GM21825 (cell line): ENCODE measurements around the gene GAGE13.
"Not testable (repeated sequence)": the region's sequence is repeated elsewhere in the genome, so short reads cannot be mapped to it uniquely, and the experiment has no call there.

Experiments
- ATAC-seq: cut with Tn5 transposase; IDR thresholded peaks from one replicate; pipeline ENCODE4 v1.9.1; 2021; ENCODE audit warnings: mild to moderate bottlenecking, moderate library complexity; ENCODE audit not compliant: unreplicated experiment

GAGE13 gene

DNA sequence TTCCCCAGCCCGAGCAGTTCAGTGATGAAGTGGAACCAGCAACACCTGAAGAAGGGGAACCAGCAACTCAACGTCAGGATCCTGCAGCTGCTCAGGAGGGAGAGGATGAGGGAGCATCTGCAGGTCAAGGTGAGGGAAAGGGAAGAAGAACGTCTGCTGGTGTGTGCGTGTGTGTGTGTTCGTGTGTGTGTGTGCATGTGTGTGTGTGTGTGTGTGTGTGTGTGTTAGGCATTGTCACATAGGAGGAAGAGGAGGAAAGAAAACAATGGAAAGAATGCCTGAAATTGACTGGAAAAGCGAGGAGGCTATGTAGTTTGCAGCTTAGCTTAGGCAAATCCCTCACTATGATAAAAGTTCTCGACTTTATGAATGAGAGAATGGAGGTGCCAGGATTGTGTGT, 7.6 kb upstream of the GAGE13 start:
- ATAC-seq, result not testable (repeated sequence)

DNA sequence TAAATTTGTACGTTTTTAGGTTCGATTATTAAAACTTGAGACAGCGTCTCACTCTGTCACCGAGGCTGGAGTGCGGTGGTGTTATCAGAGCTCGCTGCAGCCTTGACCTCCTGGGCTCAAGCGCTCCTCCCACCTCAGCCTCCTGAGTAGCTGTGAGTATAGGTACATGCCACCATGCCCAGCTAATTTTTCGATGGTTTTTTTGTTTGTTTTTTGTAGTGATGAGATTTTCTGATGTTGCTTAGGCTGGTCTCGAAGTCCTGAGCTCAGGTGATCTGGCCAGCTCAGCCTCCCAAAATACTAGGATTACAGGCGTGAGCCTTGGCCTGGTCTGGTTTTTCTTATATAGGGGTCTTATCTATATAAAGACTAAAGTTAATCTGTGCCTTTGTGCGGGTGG, 961 bp upstream of the GAGE13 start:
- not testable (repeated sequence) for ATAC-seq

DNA sequence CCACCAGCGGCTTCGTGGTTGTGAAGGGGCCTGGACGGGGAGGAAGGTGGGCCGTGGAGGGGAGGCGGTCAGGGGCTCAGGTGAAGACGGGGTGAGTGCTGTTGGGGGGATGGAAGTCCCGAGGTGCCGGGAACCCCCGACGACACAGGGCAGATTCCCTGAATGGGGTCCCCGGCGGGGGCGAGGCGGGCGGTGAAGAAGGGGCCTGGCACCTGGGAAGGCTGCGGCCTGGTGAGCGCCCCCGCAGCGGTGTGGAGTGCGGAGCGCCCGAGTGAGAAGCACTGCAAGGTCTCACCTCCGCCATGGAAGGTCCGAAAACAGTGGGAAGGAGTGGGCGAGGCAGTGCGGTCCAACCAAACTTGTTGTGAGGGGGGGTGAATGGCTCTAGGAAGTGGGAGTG, 459 bp downstream of the GAGE13 start:
- ATAC-seq, result not testable (repeated sequence)

DNA sequence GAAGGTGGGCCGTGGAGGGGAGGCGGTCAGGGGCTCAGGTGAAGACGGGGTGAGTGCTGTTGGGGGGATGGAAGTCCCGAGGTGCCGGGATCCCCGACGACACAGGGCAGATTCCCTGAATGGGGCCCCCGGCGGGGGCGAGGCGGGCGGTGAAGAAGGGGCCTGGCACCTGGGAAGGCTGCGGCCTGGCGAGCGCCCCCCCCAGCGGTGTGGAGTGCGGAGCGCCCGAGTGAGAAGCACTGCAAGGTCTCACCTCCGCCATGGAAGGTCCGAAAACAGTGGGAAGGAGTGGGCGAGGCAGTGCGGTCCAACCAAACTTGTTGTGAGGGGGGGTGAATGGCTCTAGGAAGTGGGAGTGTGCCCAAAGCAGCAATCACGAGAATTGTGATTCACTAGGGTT, 10.1 kb downstream of the GAGE13 start:
- not testable (repeated sequence) for ATAC-seq

DNA sequence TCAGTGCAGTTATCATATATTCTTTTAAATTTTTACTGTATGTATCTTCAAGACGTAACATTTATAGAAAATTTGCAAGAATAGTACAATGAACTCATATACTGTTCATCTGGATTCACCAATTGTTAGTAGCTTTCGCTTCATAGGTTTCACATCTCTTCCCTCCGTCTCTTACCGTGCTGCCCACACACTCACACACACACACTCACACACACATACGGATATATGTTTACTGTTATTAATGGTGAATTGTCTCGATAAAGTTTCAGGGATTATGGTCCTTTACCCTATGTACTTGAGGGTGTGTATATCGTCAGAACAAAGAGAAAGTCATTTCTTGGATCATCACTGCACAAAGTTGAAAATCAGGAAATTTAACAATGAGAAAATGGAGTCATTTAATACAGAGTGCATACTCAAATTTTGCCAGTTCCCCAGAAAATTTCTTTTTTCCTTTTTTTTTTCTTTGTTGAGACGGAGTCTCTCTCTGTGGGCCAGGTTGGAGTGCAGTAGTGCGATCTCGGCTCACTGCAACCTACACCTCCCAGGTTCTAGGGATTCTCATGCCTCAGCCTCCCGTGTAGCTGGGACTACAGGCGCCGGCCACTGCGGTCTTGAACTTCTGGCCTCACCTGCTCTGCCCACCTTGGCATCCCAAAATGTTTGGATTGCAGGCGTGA, 13.3 kb downstream of the GAGE13 start:
- ATAC-seq, result not testable (repeated sequence)

DNA sequence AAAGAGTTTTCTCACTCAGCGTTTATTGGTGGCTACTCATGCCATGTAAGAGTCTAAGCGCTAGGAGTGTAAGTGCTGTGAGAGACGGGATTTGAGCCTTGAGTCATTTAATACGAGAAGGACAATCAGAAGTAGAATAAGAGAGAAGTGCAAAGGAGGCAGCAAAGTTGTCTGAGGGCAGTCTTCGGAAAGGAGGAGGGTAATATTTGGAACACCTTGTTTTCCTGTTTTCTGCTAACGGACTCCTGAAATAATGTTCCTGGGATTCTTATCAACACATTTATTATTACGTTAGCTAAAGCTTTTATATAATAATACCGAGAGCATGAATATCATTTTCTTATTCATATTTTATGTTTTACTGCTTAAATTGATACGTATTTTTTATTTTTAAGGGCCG, 14.0 kb downstream of the GAGE13 start:
- ATAC-seq, result not testable (repeated sequence)

DNA sequence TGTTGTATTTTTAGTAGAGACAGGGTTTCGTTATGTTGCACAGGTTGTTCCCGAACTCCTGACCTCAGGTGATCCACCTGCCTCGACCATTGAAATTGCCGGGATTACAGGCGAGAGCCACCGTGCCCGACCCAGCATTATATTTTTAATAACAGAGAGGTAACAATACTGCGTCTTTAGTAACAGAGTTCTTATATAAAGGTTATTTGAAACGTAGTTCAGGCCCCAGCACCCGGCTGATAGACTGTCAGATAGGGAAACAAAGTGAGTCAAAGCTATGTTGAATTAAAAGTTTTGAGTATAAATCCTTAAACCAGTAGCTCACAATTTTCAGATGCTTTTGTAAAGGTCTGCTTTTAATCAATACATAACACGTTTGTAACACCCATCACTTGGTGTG, 14.8 kb downstream of the GAGE13 start:
- ATAC-seq, result not testable (repeated sequence)
